Adipocyte (in vitro differentiated cells): ENCODE measurements around the gene KRT75.

Experiments
- DNase-seq: peaks from one replicate; pipeline ENCODE4 v3.0.0-alpha.2; 2015; ENCODE audit warnings: low read depth
- H3K27me3 ChIP-seq: replicated peaks from 2 replicates; pipeline ENCODE4 v1.7.0; 2013; ENCODE audit warnings: mild to moderate bottlenecking, low read length, moderate library complexity; ENCODE audit not compliant: control insufficient read depth, insufficient read depth
- H3K36me3 ChIP-seq: 2 replicates; pipeline ENCODE4 v1.7.0; 2013; ENCODE audit warnings: low read length, mild to moderate bottlenecking, moderate library complexity; ENCODE audit not compliant: control insufficient read depth, insufficient read depth, severe bottlenecking
- H3K4me1 ChIP-seq: 2 replicates; pipeline ENCODE4 v1.7.0; 2013; ENCODE audit warnings: mild to moderate bottlenecking, low read length, moderate library complexity; ENCODE audit not compliant: control insufficient read depth, insufficient read depth
- H3K4me3 ChIP-seq: 2 replicates; pipeline ENCODE4 v1.7.0; 2013; ENCODE audit warnings: mild to moderate bottlenecking, low read length, moderate library complexity
- H3K9ac ChIP-seq: 2 replicates; pipeline ENCODE4 v1.7.0; 2013; ENCODE audit warnings: mild to moderate bottlenecking, low read length, moderate library complexity
- H3K9me3 ChIP-seq: 2 replicates; pipeline ENCODE4 v1.7.0; 2013; ENCODE audit warnings: mild to moderate bottlenecking, low read length, moderate library complexity; ENCODE audit not compliant: control insufficient read depth

KRT75 gene

DNA sequence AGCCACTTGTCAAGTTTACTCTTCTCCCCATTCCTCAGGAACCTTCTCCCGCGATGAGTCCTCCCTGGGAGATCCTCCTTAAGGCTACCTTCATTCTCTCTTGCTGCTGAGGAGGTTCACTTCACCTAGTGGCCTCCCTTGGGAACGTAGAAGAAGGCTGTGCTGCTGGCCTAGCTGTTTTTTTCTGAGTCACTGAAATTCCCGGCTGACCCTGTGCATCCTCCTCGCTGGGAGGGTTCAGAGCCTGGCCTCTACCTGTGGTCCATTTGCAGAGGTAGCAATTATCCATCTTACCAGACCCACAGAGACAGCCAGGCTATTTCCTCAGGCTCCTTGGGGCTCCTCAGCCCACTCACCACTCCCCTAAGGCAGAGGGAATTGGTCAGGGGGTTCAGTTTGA is 32.6 kb downstream of the KRT75 start:
- peaks cover under 1% of the 10 kb centered on the region for H3K4me1 ChIP-seq
- peaks cover 71% of the 10 kb centered on the region for H3K27me3 ChIP-seq
- no peak overlapping the region for H3K4me3 ChIP-seq
- H3K9me3 ChIP-seq, result no peaks in the 10 kb centered on the region
- H3K36me3 ChIP-seq, result no peaks in the 10 kb centered on the region
- no peak for DNase-seq
- H3K9ac ChIP-seq, result no peak overlapping the region

DNA sequence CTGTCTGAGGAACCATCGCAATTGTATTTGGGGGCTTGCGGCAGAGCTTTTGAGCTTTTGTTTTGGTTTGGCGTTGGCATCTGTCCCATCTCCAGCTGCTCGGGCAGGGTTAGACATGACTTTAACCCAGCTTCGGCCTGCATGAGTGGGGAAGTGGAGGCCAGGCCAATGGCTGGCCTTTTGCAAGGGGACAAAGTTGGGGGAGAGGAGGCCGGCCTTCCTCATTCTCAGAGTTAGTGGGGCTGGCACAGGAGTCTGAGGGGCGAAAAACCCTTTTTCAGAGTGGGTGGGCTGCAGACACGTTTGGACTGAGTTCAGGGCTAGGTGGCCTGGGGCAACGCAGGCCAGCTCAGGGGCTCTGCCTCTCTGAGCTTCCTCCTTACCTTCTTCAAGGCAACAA is 33.3 kb downstream of the KRT75 start:
- H3K9ac ChIP-seq, result no peak overlapping the region
- peaks cover 7% of the 10 kb centered on the region for H3K4me1 ChIP-seq
- H3K27me3 ChIP-seq, result peaks cover 77% of the 10 kb centered on the region
- H3K9me3 ChIP-seq, result no peaks in the 10 kb centered on the region
- no peaks in the 10 kb centered on the region for H3K36me3 ChIP-seq
- DNase-seq, result no peak
- no peak overlapping the region for H3K4me3 ChIP-seq

DNA sequence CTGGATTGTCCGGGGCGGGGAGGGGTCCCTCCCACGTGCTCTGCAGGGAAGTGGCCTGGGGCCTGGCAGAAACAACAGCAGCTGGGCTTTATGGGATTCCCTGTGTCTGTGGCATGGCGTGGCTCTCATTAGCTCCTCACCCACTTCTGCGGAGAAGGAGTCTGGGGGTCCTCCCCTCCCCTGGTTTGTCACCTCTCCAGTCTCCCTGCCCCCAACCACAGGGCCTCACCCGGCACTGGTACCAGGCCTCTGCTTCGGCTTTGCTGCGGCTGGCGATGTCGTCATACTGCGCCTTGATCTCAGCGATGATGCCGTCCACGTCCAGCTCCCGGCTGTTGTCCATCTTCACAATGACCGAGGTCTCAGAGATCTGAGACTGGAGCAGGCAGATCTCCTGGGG is 34.4 kb downstream of the KRT75 start:
- no peak overlapping the region for H3K9ac ChIP-seq
- H3K27me3 ChIP-seq, result peaks cover 87% of the 10 kb centered on the region
- H3K4me3 ChIP-seq, result no peak overlapping the region
- no peaks in the 10 kb centered on the region for H3K36me3 ChIP-seq
- peaks cover 7% of the 10 kb centered on the region for H3K4me1 ChIP-seq
- no peaks in the 10 kb centered on the region for H3K9me3 ChIP-seq
- no peak for DNase-seq

DNA sequence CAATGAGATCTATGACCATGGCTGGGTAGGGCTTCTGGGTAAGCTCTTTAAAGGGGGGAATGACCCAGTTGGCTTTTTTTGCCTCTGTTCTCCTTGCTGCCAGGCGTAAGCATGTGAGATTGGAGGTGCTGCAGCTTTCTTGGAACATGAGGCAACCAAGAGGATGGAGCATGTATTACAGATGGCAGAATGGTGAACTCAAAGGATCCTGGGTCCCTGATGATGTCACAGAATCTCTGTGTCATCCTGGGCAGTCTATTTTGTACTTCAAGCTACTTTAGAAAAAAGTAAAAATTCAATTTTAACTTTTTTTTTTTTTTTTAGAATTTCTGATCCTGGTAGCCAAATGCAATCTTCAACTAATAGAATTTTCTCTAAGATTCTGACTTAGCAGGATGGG is 36.0 kb downstream of the KRT75 start:
- Histone ChIP-seq H3K9me3 (no peaks in the 10 kb centered on the region), H3K27me3 (peaks cover 85% of the 10 kb centered on the region), H3K4me1 (peaks cover 7% of the 10 kb centered on the region), H3K4me3 (no peak overlapping the region), H3K9ac (no peak overlapping the region), H3K36me3 (no peaks in the 10 kb centered on the region)
- no peak for DNase-seq

DNA sequence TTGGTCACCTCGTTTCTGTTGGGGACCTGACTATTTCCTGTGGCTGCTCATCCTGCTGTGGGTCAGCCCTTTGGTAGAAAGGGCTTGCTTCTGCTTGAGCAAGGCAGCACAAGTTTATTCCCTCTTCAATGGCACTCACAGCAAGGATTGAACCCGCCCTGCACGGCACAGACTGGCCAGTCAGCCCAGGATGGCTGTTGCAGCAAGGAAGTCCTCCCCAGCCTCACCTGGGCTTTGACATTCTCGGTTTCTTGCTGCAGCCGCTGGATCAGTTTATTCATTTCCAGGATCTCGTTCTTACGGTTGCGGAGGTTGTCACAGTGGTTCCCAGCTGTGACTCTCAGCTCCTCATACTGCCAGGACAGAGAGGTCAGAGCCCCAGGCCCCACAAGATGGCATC is 37.5 kb downstream of the KRT75 start:
- Histone ChIP-seq H3K4me3 (no peak overlapping the region), H3K4me1 (peaks cover 9% of the 10 kb centered on the region), H3K27me3 (peaks cover 77% of the 10 kb centered on the region), H3K9me3 (no peaks in the 10 kb centered on the region), H3K36me3 (no peaks in the 10 kb centered on the region), H3K9ac (no peak overlapping the region)
- no peak for DNase-seq

DNA sequence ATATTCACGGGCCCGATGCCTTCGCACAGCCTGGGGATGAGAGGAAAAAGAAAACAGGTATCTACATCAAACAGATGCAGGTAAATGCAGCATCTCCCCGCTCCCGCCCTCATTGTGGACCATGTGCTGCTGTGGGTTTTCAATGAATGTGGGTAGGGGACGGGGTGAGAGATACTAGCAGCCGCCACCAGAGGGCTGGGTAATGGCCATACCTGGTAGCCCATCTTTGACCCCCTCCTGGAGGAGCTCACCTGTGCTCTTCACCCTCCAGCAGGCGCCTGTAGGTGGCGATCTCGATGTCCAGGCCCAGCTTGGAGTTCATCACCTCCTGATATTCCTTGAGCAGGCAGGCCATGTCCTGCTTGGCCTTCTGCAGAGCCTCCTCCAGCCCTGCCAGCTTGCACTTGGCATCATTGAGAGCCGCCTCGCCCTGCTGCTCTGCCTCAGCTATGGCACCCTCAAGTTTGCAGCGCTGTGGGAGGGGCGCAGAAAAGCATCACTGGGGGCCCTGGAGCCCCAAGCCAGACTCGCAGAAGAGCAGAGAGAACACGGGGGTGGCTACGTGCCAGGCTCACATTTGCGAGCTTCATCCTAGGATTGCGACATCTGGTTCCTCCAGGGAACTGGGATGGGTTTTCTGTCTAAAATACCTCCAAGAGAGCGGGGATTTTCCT is 38.3 kb downstream of the KRT75 start:
- Histone ChIP-seq H3K9me3 (no peaks in the 10 kb centered on the region), H3K4me3 (no peak overlapping the region), H3K9ac (no peak overlapping the region), H3K36me3 (no peaks in the 10 kb centered on the region), H3K4me1 (peaks cover 17% of the 10 kb centered on the region), H3K27me3 (peaks cover 72% of the 10 kb centered on the region)
- peak; percentile 58 for DNase-seq

DNA sequence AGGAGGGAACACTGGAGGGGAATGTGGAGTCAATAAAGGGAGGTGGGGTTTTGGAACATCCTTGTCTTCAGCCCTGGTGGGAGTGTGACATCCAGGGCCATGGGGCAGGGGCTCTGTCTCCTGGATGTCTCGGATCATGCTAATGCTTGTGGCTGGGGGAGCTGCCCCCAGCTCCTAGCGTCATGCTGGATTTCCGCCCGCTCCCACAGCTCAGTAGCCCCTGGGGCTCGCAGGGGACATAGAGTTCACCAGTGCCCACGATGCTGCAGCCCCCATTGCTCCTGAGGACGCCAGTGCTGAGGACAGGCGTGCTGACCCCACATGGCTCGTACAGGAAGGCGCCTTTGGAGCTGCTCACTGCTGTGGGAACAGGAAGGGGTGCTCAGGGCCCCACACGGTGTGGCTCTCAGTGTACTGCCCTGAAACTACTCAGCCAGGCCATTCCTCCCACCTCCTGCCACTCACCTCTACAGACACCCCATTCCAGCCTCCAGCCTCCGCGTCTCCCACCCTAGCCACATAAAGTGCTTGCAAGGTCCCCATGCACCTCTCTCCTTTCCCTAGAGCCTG is 39.2 kb downstream of the KRT75 start:
- Histone ChIP-seq H3K9ac (no peak overlapping the region), H3K4me1 (peaks cover 26% of the 10 kb centered on the region), H3K27me3 (peaks cover 63% of the 10 kb centered on the region), H3K36me3 (no peaks in the 10 kb centered on the region), H3K9me3 (no peaks in the 10 kb centered on the region), H3K4me3 (no peak overlapping the region)
- no peak for DNase-seq

DNA sequence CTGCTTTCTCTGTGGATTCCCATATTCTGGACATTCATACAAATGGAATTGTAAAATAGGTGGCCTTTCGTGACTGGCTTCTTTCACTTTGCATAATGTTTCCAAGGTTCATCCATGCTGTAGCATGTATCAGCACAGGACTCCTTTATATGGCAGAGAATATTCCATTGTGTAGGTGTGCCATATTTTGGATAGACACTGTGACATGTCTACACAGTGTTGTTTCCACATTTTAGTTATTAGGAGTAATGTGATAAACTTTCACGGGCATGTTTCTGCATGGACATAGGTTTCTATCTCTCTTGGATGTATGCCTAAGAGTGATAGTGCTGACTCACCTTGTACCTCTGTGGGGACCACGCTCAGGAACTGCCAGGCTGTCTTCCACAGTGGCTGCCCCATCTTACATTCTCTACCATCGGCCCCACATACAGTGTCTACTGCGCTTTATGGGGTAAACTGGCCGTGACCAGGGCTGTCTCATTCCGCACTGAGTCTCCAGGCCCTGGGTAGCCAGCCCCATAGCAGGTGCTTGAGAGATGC is 41.6 kb downstream of the KRT75 start:
- Histone ChIP-seq H3K27me3 (peaks cover 56% of the 10 kb centered on the region), H3K4me1 (peaks cover 36% of the 10 kb centered on the region), H3K9me3 (no peaks in the 10 kb centered on the region), H3K36me3 (no peaks in the 10 kb centered on the region), H3K9ac (no peak overlapping the region), H3K4me3 (no peak overlapping the region)
- no peak for DNase-seq

DNA sequence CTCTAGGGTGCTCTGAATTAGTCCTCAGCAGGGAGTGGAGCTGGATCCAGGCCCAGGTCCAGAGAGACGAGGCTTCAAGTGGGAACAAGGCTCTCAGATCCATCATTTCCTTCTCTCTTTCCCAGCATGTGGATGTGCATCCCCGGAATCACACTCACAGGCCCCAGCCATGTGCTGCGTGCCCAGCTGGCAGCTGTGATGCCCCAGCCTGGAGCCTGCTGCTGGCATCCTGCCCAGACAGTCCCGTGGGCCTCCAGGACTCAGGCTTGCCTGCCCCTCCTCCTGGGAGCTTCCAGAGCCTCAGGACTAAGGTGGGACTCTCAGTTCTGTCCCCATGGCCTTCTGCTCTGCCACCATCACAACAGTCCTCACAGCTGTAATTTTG is 42.6 kb downstream of the KRT75 start:
- H3K27me3 ChIP-seq, result peaks cover 55% of the 10 kb centered on the region
- peaks cover 36% of the 10 kb centered on the region for H3K4me1 ChIP-seq
- no peaks in the 10 kb centered on the region for H3K36me3 ChIP-seq
- no peaks in the 10 kb centered on the region for H3K9me3 ChIP-seq
- DNase-seq, result peak; percentile 40
- no peak overlapping the region for H3K4me3 ChIP-seq
- H3K9ac ChIP-seq, result no peak overlapping the region

DNA sequence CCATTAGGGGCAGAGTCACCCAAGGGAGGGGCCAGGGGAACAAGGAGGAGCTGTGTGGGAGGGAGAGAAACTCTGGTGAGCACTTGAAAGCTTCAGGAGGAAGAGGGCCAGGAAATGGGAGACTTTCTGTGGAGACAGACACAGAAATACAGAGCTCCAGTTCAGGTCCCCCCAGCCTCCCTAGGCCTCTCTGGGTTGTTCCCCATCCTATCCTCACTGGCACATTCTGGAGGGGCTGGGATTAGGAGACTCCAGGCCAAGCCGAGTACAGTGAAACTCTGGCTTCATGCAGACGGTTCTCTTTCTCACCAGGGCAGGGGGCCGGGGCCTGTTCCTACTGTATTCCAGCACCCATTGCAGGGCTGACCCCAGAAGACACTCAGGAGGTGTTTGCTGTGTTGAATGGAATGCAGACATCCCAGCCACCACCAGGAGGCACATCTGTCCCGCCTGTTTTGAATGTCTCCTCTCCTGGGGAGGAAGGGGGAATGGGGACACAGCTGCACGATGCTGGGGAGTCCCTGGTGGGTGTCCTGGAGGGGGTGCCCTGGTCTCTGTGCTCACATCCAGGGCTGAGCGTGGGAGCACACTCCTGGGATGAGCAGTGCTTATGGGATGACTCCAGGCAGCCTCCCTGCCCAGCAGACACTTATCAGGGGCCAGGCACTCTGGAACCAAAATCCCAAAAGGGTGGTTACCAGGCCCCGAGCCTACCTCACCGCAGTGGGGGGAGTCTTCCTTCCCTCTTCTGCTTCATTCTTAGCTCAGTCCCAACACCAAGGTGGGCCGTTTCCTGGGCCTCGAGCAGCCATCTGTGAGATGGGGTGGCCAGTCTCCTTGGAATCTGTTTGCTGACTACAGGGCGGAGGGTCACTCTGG is 43.2 kb downstream of the KRT75 start:
- Histone ChIP-seq H3K9me3 (no peaks in the 10 kb centered on the region), H3K27me3 (peaks cover 50% of the 10 kb centered on the region), H3K9ac (no peak overlapping the region), H3K36me3 (no peaks in the 10 kb centered on the region), H3K4me3 (no peak overlapping the region), H3K4me1 (peaks cover 29% of the 10 kb centered on the region)
- peak; percentile 32 for DNase-seq
